ENCODE measurements around the gene PAPSS2. TPM values are rescaled to one million over a fixed set of nuclear protein-coding genes. Genes with fewer than 3 reads are reported as not detected.
A peak's percentile ranks its signal among the peaks of the same experiment; 100 is the strongest.

PAPSS2 gene
- total and polyA plus RNA-seq, 10 donors, result 3.0 to 25.9 (median 12.6) TPM

- H3K36me3 ChIP-seq, result no peaks in the 10 kb centered on the region
- DNase-seq, result no peak
- no peak overlapping the region for H3K4me3 ChIP-seq
- WGBS, 5 donors, result 68 to 90% (median 84%) methylated on average over 4 of the region's 4 CpGs
- intact Hi-C loops (cut with DNase I; ENCODE audit: low total_unique reads), result no loop called here
- TF ChIP-seq POLR2A (IDR thresholded peaks at IDR 0.05), result no peak
- no peak for TF ChIP-seq POLR2AphosphoS5 (IDR thresholded peaks at IDR 0.05)
- no peak for TF ChIP-seq CTCF (IDR thresholded peaks at IDR 0.05 in 8 of 11, conservative IDR thresholded peaks at IDR 0.05 in 3 of 11)
- no peaks in the 10 kb centered on the region for H3K27me3 ChIP-seq (replicated peaks in 1 of 7)
- H3K27ac ChIP-seq, result no peak overlapping the region
- no peaks in the 10 kb centered on the region for H3K9me3 ChIP-seq
- no peaks in the 10 kb centered on the region for H3K4me1 ChIP-seq
These were observed 47.1 kb downstream of the PAPSS2 start for GRCh38 chr10:87706731-87707130.

GRCh38 chr10:87707254-87707653 is 47.6 kb downstream of the PAPSS2 start:
- intact Hi-C loops (cut with DNase I; ENCODE audit: low total_unique reads), result no loop called here
- Histone ChIP-seq H3K27me3 (replicated peaks in 1 of 7) (no peaks in the 10 kb centered on the region), H3K9me3 (no peaks in the 10 kb centered on the region), H3K36me3 (no peaks in the 10 kb centered on the region), H3K4me1 (no peaks in the 10 kb centered on the region), H3K4me3 (no peak overlapping the region), H3K27ac (no peak overlapping the region)
- no peak for DNase-seq
- 85 to 100% (median 91%) methylated on average over 4 of the region's 4 CpGs for WGBS, 5 donors
- TF ChIP-seq POLR2A (IDR thresholded peaks at IDR 0.05) (no peak), POLR2AphosphoS5 (IDR thresholded peaks at IDR 0.05) (no peak), CTCF (IDR thresholded peaks at IDR 0.05 in 8 of 11, conservative IDR thresholded peaks at IDR 0.05 in 3 of 11) (no peak)

- TF ChIP-seq POLR2A (IDR thresholded peaks at IDR 0.05) (no peak), POLR2AphosphoS5 (IDR thresholded peaks at IDR 0.05) (no peak), CTCF (IDR thresholded peaks at IDR 0.05 in 8 of 11, conservative IDR thresholded peaks at IDR 0.05 in 3 of 11) (no peak)
- H3K9me3 ChIP-seq, result no peaks in the 10 kb centered on the region
- WGBS, 5 donors, result 77 to 87% (median 80%) methylated on average over 11 of the region's 11 CpGs
- no peaks in the 10 kb centered on the region for H3K36me3 ChIP-seq
- no peak for DNase-seq
- no peaks in the 10 kb centered on the region for H3K27me3 ChIP-seq (replicated peaks in 1 of 7)
- intact Hi-C loops (cut with DNase I; ENCODE audit: low total_unique reads), result no loop called here
- H3K4me1 ChIP-seq, result peaks cover 0 to 12% (median 8%) of the 10 kb centered on the region in 6 donors
- H3K27ac ChIP-seq, result peak overlapping the region in 1 of 8 donors; percentile 10
- H3K4me3 ChIP-seq, result no peak overlapping the region
These were observed 53.4 kb downstream of the PAPSS2 start for GRCh38 chr10:87712913-87713616.

- Histone ChIP-seq H3K9me3 (no peaks in the 10 kb centered on the region), H3K36me3 (no peaks in the 10 kb centered on the region), H3K27ac (peak overlapping the region in 1 of 8 donors; percentile 10), H3K4me3 (no peak overlapping the region), H3K27me3 (replicated peaks in 1 of 7) (no peaks in the 10 kb centered on the region), H3K4me1 (peaks cover 0 to 12% (median 8%) of the 10 kb centered on the region in 6 donors)
- 83 to 94% (median 90%) methylated on average over 3 of the region's 3 CpGs for WGBS, 5 donors
- intact Hi-C loops (cut with DNase I; ENCODE audit: low total_unique reads), result no loop called here
- TF ChIP-seq CTCF (IDR thresholded peaks at IDR 0.05 in 8 of 11, conservative IDR thresholded peaks at IDR 0.05 in 3 of 11), result no peak
- TF ChIP-seq POLR2A (IDR thresholded peaks at IDR 0.05), result no peak
- TF ChIP-seq POLR2AphosphoS5 (IDR thresholded peaks at IDR 0.05), result no peak
- DNase-seq, result no peak
These were observed 54.0 kb downstream of the PAPSS2 start for GRCh38 chr10:87713707-87714106.

Data from spleen (tissue), 11 donors.